ENCODE data around the gene SRPX2.
A peak's percentile ranks its signal among the peaks of the same experiment; 100 is the strongest.

SRPX2 gene, protein sequence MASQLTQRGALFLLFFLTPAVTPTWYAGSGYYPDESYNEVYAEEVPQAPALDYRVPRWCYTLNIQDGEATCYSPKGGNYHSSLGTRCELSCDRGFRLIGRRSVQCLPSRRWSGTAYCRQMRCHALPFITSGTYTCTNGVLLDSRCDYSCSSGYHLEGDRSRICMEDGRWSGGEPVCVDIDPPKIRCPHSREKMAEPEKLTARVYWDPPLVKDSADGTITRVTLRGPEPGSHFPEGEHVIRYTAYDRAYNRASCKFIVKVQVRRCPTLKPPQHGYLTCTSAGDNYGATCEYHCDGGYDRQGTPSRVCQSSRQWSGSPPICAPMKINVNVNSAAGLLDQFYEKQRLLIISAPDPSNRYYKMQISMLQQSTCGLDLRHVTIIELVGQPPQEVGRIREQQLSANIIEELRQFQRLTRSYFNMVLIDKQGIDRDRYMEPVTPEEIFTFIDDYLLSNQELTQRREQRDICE

DNA sequence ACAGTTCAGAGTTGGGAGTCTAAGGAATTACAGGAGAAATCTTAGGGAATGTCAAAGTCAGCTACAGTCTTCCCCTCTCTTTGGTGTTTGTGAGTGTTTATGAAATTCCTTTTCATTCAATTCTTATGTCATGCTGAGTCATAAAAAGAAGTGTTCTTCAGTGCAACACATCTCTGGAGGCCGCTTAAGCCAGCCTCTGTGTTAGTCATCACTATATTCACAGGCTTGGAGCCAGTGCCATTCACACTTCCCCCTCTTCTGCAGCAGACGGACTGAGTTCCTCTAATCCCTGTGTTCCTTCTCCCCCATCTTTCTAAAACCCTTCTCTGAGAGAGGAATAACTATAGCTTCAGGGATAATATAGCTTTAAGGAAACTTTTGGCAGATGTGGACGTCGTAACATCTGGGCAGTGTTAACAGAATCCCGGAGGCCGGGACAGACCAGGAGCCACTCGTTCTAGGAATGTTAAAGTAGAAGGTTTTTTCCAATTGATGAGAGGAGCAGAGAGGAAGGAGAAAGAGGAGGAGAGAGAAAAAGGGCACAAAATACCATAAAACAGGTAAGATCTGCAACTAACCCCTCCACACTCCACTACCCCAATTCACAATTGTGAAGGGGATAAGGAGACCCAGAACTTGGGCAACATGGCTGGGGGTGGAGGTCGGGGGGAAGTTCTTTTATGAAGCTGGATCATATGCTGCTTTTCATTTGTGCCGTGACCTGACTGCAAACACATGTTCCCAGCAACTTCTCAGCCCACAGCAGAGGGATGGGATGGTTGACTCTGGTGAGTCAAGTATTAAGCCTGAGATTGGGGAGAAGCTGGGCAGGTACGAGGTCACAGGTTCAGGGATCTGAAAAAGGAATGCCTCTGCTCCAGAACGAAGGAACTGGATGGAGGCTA lies at the start of gene SRPX2:
SRPX2 (plus strand) TSS at position 244 of the 905 bp plus-strand sequence. CDS start 2,124 bp downstream, outside the sequence.
- peak; percentile 11 for DNase-seq
- in situ Hi-C loops (cut with MboI; ENCODE audit: low pct_unique_long_range_greater_than_20kb, low sequenced_read_pairs) = no loop called here

DNA sequence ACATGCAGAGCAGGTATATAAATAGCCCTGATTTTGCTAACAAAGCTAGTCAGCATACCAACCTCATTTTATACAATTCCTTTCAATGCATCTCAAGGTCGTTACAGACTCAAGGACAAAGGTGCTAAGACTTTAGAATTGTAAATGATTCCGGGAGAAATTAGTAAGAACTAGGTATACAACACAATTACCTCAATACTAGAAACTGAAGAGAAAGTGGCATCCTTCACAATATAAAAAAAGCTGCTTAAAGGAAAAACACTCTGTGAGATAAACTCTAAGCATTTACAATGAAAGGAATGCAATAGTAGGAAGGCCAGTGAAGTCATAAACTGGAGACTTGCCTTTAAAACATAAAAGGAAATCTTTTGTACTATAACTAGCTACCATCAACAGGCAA lies 47.4 kb upstream of the SRPX2 start:
- no peak for DNase-seq
- in situ Hi-C loops (cut with MboI; ENCODE audit: low pct_unique_long_range_greater_than_20kb, low sequenced_read_pairs) = no loop called here

DNA sequence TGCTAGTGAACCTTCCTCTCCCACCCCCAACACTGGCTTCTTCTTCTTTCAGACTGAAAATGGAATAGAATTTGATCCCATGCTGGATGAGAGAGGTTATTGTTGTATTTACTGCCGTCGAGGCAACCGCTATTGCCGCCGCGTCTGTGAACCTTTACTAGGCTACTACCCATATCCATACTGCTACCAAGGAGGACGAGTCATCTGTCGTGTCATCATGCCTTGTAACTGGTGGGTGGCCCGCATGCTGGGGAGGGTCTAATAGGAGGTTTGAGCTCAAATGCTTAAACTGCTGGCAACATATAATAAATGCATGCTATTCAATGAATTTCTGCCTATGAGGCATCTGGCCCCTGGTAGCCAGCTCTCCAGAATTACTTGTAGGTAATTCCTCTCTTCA lies 44.5 kb upstream of the SRPX2 start:
- DNase-seq = no peak
- in situ Hi-C loops (cut with MboI; ENCODE audit: low pct_unique_long_range_greater_than_20kb, low sequenced_read_pairs) = no loop called here

DNA sequence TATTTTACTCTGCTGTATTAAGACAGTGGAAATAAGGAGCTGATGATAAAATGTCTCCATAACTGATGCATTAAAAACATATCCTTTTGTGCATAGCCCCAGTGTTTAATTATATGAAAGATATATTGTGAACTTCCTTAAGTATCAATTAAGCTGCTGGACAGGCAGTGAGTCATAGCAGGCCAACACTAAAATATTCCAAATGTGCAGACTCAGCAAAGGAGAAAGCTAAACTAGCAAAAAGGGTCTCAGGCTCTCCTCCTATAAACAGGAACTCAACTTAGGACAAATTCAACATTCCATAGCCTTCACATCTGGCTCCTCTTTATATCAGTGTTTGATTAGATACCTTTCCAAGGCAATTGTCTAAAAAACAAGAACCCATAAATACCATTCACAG lies 43.7 kb upstream of the SRPX2 start:
- in situ Hi-C loops (cut with MboI; ENCODE audit: low pct_unique_long_range_greater_than_20kb, low sequenced_read_pairs) = no loop called here
- no peak for DNase-seq

DNA sequence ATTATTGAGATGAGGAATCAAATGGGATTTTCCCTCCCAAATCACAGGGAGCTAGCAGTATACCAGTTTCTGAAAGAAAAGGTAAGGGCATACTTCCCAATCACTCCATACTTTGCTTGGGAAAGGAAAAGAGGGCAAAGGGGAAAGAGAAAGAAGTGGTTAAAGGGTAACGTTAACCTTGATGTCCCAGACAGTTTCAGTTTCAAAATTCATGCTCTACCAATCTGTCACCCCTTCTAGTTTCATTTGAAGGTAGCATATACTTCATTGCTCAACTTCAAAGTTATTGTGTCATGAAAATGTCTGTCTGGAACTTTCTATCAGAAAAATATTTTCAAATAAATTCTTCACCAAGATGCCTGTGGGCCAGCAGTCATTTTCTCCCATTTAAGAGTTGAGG lies 43.2 kb upstream of the SRPX2 start:
- no peak for DNase-seq
- in situ Hi-C loops (cut with MboI; ENCODE audit: low pct_unique_long_range_greater_than_20kb, low sequenced_read_pairs) = no loop called here

DNA sequence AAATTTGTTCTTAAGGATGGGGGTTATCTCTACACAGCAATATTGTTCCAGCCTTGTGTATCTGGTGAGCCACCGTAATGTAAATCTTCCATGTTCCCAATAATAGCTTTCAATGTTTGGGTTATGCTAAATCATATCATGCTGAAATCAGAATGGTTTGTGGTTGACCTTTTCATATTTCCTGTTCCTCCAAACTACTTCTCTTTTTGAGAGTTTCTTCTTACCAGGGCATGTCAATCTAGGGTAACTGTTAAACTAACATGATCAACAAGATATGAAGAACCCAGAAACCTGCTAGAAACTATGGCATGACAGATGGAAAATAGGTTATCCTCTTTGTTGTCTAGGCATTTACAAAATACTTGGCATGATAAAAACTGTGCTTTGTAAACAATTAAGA lies 37.2 kb upstream of the SRPX2 start:
- in situ Hi-C loops (cut with MboI; ENCODE audit: low pct_unique_long_range_greater_than_20kb, low sequenced_read_pairs) = no loop called here
- peak; percentile 69 for DNase-seq

DNA sequence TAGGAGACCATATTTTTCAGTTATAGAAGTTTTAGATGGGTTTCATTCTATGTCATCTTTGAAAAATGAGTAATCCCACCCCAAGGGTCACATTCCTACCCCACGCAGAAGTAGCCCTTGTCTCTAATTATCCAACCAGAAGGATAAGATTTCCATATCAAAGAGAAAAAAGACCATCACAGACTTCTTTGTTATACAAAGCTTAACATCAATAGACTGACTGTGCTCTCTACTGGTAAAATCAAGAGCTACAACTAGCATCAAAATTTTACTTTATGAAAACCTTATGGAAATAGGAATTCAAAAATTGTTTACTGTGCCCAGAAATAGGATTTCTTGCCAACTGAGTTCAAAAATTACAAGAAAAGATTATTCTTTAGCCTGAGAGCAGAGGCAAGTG lies 34.4 kb upstream of the SRPX2 start:
- in situ Hi-C loops (cut with MboI; ENCODE audit: low pct_unique_long_range_greater_than_20kb, low sequenced_read_pairs) = no loop called here
- DNase-seq = no peak

DNA sequence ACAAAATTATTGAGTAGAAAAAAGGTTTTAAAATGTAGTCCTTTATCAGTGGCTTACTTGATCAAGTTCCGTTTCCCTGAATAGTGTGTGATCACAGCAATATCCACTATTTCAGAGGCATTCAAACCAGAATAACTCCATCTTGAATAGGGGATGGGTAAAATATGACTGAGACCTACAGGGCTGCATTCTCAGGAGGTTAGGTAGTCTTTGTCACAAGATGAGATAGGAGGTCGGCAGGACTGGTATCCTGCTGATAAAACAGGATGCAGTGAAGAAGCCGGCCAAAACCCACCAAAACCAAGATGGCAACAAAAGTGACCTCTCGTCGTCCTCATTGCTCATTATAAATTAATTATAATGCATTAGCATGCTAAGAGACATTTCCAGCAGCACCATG lies 32.0 kb upstream of the SRPX2 start:
- in situ Hi-C loops (cut with MboI; ENCODE audit: low pct_unique_long_range_greater_than_20kb, low sequenced_read_pairs) = no loop called here
- no peak for DNase-seq

DNA sequence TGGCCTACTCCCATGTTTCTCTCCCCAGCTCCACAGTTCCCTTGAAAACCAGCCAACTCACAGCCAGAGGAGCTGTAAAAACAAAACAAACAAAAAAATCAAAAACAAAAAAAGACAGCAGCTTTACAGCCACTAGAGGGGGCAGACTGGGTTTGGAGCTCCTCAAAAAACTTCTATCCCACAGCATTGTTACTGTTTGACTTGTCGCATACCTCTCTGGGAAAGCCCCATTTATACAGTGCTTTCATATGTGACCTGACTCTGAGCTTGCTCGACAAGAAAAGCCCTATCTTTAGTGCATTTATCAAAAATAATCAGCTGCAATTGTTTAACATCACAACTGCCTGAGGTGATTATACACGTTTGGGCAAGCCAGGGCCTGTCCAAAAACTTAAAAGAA lies 29.0 kb upstream of the SRPX2 start:
- in situ Hi-C loops (cut with MboI; ENCODE audit: low pct_unique_long_range_greater_than_20kb, low sequenced_read_pairs) = no loop called here
- DNase-seq = peak; percentile 74

DNA sequence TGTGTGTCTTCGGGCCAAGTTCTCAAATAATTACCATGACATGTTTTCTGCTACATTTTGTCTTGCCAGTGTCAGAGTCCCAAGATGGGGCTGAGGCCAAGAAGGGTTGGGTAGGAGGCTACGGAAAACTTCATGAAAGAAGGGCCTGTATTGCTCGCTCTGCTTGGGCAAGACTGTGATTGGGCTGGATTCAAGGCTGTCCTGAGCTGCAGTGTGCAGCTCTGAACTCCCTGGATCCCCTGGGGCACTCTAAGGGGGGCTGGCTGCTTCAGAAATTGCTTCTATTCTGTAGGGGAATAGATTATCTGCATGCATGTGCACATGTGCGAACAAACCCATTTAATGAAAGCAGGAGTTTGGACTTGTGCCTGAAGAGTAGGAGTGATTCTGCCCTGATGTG lies 21.0 kb upstream of the SRPX2 start:
- in situ Hi-C loops (cut with MboI; ENCODE audit: low pct_unique_long_range_greater_than_20kb, low sequenced_read_pairs) = no loop called here

DNA sequence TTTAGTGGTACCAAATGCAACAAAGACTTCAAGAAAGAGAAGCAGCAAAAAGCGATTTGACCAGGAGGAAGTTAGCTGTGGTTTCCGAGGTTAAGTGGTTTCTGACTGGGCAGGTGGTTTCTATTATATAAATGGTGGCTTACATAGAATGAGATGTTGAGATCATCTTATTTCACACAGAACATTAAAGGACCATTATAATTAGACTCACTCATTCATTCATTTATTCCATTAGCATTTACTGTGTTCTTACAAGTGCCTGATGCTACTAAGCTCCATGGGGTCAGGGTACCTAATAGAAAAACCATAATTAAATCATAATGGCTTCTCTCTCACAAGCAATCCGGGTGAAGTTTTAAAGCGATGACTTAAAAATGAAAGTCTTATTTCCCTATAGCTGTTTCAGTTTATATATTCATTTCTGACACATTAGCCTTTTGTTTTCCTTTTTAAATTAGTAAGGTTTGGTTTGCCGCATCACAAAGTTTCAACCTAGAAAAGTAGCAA lies 18.0 kb upstream of the SRPX2 start:
- in situ Hi-C loops (cut with MboI; ENCODE audit: low pct_unique_long_range_greater_than_20kb, low sequenced_read_pairs) = no loop called here
- DNase-seq = peak; percentile 81

More for the DNA sequence above, 21.0 kb upstream of the SRPX2 start:
- DNase-seq = no peak

DNA sequence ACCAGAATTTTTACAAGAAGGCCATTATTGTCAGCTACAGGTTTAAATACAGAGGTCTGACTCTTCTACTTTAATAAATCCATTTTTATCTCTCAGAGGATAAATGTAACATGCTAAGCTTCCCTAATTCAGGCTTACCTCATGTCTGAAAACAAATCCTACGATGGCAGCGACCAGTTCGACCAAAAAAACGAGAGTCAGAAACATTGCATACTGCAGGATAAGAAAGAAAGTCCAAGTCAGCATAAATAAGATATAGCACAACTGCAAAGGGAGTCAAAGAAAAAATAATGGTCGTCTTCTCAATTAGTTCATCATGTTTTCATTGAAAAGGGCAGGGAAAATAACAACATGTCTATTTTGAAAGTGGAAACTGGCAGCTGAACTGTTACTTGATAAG lies 9.0 kb upstream of the SRPX2 start:
- DNase-seq = no peak
- in situ Hi-C loops (cut with MboI; ENCODE audit: low pct_unique_long_range_greater_than_20kb, low sequenced_read_pairs) = no loop called here

DNA sequence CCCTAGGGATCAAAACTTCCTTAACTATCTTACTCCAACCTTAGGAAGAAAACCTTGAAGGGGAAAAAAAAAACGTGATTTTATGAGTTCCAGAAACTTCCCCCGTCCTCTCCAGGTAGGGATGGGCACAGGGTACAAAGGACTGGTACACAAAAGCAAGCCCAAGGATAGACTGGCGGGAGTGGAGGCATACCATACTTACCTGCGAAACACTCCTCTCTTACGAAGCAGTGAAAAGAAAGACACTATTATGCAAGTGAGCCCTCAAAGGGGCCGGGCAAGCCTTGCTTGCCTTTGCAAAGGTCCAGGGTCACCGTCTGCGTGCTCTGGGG lies 8.0 kb upstream of the SRPX2 start:
- DNase-seq = no peak
- in situ Hi-C loops (cut with MboI; ENCODE audit: low pct_unique_long_range_greater_than_20kb, low sequenced_read_pairs) = no loop called here

DNA sequence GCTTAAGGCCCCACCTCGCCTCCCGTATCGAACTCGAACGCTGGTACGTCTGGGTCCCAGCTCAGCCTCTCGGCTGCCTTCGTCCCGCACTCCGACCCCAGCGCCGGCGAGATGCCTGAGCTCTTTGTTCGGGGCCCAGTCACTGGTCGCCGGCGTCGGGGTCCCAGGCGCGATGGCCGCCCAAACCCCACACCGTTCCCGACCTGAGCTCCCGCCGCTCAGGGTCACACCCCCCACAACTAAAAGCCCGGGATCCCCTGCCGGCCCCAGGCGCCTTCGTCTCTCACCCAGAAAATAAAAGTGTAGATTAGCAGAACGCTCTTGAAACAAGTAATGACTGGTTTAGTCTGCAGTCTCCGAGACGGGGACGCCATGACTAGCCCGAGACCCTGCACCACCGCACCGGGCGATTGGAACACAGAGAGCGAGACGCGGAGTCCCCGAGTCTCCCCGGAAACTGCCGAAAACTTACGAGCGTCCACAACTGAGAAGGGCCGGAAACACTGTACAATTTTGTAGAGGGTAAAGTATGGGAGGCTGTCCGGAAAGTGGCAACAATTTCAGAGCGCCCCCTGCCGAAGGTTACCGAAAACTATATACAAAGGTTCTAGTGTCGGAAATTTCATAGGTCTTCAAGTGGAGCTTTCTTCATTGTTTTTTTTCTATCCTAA lies 7.5 kb upstream of the SRPX2 start, which contains the start of gene TSPAN6:
TSPAN6 (minus strand) TSS at position 486 of the 671 bp plus-strand sequence; CDS start at position 374, 112 bp downstream.
- DNase-seq = no peak
- in situ Hi-C loops (cut with MboI; ENCODE audit: low pct_unique_long_range_greater_than_20kb, low sequenced_read_pairs) = no loop called here

DNA sequence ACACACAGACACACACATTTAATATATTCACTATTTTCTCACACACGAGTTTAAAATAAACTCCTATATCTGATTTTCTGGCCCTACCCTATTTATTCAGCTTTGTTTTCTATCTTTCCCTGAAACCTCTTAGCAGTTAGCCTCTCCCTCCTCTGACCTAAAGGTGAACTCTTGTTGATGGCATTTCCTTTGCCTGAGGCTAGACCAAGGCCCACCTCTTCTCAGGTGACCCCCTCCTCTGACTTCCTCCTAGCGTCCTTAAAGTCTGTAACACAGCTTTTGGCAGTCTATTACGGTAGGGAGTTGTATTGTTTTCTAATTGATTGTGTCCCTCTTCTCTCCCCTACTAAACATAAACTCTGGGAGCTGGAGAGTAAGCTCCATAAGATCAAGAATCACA lies 1.7 kb upstream of the SRPX2 start:
- DNase-seq = no peak
- in situ Hi-C loops (cut with MboI; ENCODE audit: low pct_unique_long_range_greater_than_20kb, low sequenced_read_pairs) = no loop called here

DNA sequence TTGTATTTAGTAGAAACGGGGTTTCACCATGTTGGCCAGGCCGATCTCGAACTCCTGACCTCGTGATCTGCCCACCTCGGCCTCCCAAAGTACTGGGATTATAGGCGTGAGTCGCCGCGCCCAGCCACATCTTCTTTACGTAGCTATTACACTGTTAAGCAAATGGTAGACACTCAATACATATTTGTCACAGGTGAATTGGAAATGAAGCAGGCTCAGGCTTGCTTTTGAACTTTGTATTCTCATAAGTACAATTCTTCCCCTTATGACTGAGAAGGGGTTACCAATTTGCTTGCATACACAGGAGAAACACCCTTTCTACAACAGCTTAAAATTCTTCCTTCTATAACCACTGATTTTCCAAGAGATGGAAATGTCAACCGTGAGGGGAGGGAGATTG lies 787 bp upstream of the SRPX2 start:
- DNase-seq = no peak
- in situ Hi-C loops (cut with MboI; ENCODE audit: low pct_unique_long_range_greater_than_20kb, low sequenced_read_pairs) = no loop called here

DNA sequence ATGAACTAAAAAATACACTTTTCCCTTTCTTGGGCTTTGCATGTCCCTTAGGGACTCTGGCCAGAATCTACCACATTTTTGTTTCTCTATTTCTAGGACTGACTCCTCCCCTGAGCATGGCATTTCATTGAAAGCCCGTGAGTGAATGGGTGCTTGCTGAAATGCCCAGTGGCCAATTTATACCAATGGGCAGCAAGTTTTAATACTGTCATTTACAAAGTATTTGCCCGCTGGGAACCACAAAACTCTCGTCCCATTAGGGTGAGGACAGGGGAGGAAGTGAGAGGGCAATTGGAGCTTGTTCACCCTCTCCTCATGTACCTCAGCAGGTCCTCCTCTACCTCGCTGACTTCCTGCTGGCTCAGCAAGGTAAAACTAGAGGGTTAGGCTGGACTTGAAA lies 1.1 kb downstream of the SRPX2 start:
- in situ Hi-C loops (cut with MboI; ENCODE audit: low pct_unique_long_range_greater_than_20kb, low sequenced_read_pairs) = no loop called here
- no peak for DNase-seq

DNA sequence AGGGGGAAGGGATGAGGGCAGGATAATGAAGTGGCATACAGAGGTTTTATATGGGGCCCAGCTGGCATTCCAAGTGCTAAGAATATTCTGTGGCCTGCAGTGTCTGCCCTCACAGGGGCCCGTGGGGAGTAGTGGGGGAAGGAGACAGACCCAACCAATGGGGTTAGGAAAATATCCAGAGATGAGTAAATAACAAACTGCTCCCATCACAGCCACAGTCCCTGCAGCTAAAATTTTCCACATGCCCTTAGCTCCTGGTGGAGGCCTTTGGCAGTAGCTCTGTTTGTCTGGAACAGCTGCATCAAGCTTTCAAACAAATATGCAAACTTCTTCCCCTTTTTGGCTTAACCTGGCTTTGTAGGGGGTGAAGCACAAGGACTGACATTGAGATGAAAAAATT lies 3.1 kb downstream of the SRPX2 start:
- in situ Hi-C loops (cut with MboI; ENCODE audit: low pct_unique_long_range_greater_than_20kb, low sequenced_read_pairs) = no loop called here

DNA sequence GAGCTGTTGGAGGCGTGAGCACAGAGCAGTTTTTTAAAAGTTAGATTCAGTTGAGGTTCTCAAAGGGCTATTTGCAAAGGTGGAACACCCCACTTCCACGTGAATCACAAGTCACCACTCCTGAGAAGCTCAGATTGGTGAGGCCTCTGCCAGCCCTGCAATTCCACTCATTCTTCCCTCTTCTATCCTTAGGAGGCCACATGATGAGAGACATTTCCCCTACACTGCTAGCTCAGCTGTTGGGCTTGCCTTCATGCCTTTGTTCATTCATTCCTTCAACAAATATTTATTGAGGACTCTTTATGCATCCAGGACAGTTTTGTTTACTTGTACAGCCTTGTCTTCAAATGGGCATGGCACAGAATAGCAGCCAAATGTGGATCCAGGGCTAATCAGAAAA lies 3.7 kb downstream of the SRPX2 start:
- in situ Hi-C loops (cut with MboI; ENCODE audit: low pct_unique_long_range_greater_than_20kb, low sequenced_read_pairs) = no loop called here
- DNase-seq = no peak

More for the DNA sequence above, 3.1 kb downstream of the SRPX2 start:
- DNase-seq = no peak
